ENCODE results near the gene NTNG1.

DNA sequence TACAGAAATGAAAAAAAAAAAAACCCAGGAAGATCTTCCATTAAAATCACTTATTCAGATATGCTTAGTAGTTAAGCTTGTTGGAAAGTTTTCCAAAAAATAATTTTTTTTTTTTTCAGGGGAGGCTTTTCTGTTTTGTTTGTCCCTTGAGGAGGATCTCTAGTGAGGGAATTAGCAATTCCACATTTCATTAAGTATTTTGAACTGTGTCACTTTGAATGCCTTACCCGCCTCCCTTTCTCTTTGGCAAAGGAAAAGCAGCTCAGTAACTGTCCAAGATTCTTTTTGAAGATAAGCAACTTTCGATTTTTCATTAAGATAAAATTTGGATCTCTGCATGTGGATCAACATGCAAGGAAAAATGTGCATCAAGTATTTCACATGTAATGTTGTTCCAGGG is 1.8 kb downstream of the NTNG1 start:
- no peak for TF ChIP-seq CTCF (IDR thresholded peaks at IDR 0.05)
- no peak for TF ChIP-seq POLR2A (IDR thresholded peaks at IDR 0.05)

Data from ovary (tissue), 3 donors.